Muscle layer of colon (tissue), 2 donors: ENCODE results near the gene TBC1D16.

Source experiments
- H3K27ac ChIP-seq: one replicate; pipeline ENCODE4 v1.7.0; 2013; ENCODE audit warnings: low read depth, mild to moderate bottlenecking, low read length, moderate library complexity
- H3K27me3 ChIP-seq, 2 donors: one replicate each; pipeline ENCODE4 v1.7.0; 2013; ENCODE audit warnings: low read length in 2 of 2, mild to moderate bottlenecking in 2 of 2; ENCODE audit not compliant: insufficient read depth in 2 of 2, control insufficient read depth in 1 of 2
- H3K36me3 ChIP-seq: one replicate; pipeline ENCODE4 v1.7.0; 2013; ENCODE audit warnings: mild to moderate bottlenecking, low read length; ENCODE audit not compliant: insufficient read depth
- H3K4me1 ChIP-seq: one replicate; pipeline ENCODE4 v1.7.0; 2013; ENCODE audit warnings: mild to moderate bottlenecking, low read length; ENCODE audit not compliant: insufficient read depth
- H3K4me3 ChIP-seq, 2 donors: one replicate each; pipeline ENCODE4 v1.7.0; 2013; ENCODE audit warnings: low read length in 2 of 2, low read depth in 1 of 2, mild to moderate bottlenecking in 1 of 2, moderate library complexity in 1 of 2
- H3K9ac ChIP-seq: one replicate; pipeline ENCODE4 v1.7.0; 2013; ENCODE audit warnings: low read length
- H3K9me3 ChIP-seq: one replicate; pipeline ENCODE4 v1.7.0; 2013; ENCODE audit warnings: mild to moderate bottlenecking, low read length
- donor health status: abdominal sarcoma.
- donor health status: Adenocarcinoma of cecum.

Gene TBC1D16

DNA sequence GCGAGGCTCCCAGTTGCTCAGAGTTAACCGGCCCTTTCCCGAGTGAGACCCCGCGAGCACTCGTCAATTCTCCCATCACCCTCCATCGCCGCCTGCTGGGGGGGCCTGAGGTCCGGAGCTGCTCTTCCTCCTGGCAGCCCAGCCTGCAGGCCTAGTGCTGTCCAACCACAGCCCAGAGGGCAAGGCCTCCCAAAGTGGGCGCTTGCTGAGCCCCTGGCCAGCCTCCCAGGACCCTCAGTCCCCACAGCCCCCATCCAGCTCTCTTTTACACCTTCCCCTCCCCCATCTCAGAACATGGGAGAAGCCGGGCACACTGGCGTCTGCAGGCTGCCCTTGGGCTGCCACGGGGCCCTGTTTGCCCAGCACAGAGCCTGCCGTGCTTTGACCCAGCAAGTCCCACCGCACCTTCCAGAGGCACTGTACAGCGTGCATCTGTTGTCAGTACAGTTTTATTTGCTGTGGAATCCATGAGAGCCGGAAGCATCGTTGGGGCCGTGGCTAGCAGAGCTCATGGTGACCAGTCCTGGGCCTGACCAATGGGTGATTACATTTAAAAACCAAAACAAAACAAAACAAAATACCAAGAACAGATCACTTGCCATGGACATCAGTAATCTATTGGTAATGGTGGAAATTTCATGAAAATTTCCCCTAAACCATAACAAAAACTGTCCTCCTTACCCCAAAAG, 100.3 kb downstream of the TBC1D16 start:
- no peak overlapping the region for H3K9ac ChIP-seq
- no peaks in the 10 kb centered on the region for H3K4me1 ChIP-seq
- peaks cover 14 to 25% of the 10 kb centered on the region in 2 donors for H3K27me3 ChIP-seq
- H3K36me3 ChIP-seq, result no peaks in the 10 kb centered on the region
- H3K9me3 ChIP-seq, result no peaks in the 10 kb centered on the region
- H3K27ac ChIP-seq, result no peak overlapping the region
- H3K4me3 ChIP-seq, result no peak overlapping the region

DNA sequence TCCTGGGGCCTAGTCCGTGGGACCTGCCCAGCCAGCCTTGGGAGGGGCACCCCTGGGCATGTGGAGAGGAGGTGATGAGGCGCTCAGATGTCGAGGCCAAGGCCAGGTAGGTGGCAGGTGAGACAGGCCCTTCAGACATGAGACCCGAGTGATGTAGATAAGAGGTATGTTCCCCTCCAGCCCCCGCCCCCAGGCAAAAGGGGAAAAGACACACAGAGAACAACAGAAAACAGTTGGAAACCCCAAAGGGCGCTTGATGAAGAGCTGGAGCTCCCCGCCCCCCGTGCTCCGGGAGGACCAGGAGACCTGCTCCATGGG, 101.1 kb downstream of the TBC1D16 start:
- no peak overlapping the region for H3K4me3 ChIP-seq
- no peak overlapping the region for H3K27ac ChIP-seq
- no peaks in the 10 kb centered on the region for H3K9me3 ChIP-seq
- no peaks in the 10 kb centered on the region for H3K36me3 ChIP-seq
- peaks cover 14 to 30% of the 10 kb centered on the region in 2 donors for H3K27me3 ChIP-seq
- H3K9ac ChIP-seq, result no peak overlapping the region
- H3K4me1 ChIP-seq, result no peaks in the 10 kb centered on the region

DNA sequence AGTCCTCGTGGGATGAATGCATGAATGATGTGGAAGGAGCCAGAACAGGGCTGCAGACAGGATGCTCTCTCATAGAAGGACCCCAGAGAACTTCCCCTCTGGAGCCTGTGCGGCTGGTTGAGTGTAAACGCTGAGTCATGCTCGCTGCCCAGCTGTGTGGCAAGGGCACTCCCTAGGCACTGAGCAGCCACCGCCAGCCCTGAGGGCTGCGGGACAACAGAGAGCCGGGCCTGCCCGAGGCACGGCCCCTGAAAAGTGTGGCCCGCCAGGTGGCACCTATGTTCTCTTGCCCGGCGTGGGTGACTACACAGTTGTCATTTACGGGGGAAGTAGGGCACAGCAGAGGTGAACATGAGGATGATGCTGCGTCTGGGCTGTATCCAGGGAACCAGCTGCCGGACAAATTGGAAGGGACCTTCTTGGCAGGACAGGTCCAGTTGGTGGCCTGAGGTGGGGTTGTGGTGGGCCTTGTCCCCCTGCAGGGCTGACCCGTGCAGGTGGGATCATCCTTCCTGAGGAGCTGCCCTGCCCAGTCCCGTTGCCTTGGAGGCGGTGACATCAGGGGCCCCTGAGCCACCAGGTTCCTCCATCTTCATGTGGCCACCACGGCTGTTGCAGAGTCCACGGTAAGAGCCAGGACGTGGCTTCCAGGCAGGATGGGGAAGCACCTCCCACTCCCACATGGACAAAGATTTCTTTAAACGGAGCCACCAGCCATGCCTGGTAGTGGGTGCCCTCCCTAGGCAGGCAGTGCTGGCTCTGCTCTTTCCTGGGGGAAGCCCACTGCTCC, 101.6 kb downstream of the TBC1D16 start:
- no peaks in the 10 kb centered on the region for H3K9me3 ChIP-seq
- no peak overlapping the region for H3K9ac ChIP-seq
- H3K4me1 ChIP-seq, result no peaks in the 10 kb centered on the region
- no peaks in the 10 kb centered on the region for H3K36me3 ChIP-seq
- H3K27me3 ChIP-seq, result peaks cover 17 to 35% of the 10 kb centered on the region in 2 donors
- H3K27ac ChIP-seq, result no peak overlapping the region
- H3K4me3 ChIP-seq, result no peak overlapping the region

DNA sequence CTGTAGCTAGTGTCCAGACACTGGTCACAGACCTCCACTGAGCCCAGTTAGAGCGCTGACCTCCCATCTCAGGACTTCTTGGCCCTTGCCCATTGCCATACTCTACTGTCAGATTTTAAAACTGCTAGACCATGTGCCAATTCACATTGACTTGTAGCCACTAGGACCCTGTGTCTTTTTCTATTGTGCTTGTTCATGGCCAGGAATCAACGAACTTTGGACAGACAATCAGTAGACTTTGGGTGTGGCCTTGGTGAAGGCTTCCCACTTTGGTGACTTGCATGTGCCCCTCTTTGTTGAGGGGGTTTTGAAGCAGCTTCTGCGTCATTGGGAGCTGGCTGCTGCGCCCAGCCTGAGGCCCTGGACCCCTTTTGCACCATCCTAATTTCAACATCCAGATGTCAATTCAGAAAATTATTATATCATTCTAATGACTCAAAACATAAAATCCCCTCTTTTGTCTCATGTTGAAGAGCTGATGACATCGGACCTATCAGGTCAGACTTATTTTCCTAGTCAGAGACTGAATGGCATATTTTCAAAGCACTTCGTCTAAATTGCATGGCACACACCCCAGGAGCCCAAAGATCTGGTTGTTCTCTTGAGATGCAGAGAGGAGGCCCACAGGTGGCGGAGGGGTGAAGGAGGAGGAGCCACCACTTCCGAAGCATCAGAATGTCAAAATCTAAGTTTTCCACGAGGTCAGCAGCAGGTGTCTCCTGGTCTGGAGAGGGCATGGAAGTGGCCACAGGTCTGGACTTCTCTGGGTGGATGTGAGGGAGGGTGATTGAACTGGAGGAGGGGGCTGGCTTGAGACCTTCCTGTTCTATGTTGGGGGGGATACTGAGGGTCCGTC, 103.0 kb downstream of the TBC1D16 start:
- no peak overlapping the region for H3K9ac ChIP-seq
- H3K27me3 ChIP-seq, result peaks cover 24 to 49% of the 10 kb centered on the region in 2 donors
- H3K36me3 ChIP-seq, result no peaks in the 10 kb centered on the region
- no peaks in the 10 kb centered on the region for H3K4me1 ChIP-seq
- H3K9me3 ChIP-seq, result no peaks in the 10 kb centered on the region
- H3K4me3 ChIP-seq, result no peak overlapping the region
- H3K27ac ChIP-seq, result no peak overlapping the region

DNA sequence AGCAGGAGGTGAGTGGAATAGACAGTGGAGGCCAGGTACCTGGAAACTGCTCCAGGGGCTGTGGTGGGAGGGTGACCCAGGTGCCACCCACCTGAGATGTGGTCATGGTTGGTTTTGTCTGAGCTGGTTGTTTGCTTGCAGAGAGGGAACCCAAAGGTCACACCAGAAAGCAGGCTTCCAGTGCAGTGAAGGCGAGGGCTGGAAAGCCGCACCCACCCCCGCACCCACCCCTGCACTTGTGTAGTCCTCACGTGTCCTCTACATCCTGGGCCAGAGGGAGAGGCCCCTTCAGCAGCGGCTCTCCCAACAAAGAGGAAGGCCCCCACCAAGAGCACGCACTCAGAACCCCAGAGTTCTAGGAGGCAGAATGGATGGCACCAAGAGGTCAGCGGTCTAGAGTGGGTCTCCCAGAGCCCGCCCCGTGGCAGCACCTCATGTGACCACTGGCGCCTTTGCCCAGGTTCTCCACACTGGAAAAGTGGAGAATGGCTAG, 103.8 kb downstream of the TBC1D16 start:
- Histone ChIP-seq H3K9me3 (no peaks in the 10 kb centered on the region), H3K36me3 (no peaks in the 10 kb centered on the region), H3K27me3 (peaks cover 24 to 54% of the 10 kb centered on the region in 2 donors), H3K9ac (no peak overlapping the region), H3K4me3 (no peak overlapping the region), H3K4me1 (no peaks in the 10 kb centered on the region), H3K27ac (no peak overlapping the region)

DNA sequence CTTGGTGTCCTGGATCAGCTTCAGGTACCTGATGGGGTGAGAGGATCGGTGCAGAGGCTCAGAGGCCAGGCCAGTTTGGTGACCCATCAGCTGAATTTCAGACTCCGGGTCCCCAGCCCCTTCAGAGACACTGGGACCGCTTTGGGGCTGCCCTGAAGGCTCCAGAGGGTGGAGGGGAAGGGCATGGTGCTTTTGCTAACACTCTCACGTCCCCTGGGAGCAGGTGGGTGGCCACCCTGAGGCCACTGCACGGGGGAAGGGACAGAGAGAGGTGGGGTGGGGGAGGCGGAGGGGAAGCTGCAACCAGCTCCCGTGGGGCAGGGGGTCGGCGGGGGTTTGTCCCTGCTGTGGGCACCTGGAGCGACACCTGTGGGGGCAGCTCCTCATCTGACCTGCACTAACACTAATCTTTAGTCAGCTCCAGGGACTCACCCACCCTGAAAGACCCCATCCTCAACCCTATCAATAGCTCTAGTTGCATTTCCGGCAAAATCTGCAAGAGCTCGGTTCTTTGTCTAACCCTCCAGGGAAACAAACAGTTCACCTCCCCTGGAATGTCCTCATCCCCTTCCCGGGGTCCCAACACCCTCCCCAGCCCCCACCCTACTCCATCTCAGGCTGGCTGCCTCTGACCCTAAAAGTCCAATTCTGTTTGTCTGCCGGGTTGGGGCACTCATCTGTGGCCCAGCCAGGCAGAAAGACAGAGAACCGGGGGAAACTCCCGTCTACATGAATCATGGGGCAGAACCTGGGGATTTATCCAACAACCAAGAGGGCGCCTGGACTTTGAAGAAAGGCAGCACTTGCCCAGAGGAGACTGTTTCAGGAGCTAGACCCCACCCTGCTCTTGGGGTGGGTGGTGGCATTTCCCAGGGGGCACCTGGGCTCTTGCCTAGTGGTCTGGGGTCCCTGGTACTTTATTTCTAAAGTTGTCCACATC, 104.5 kb downstream of the TBC1D16 start:
- Histone ChIP-seq H3K27me3 (peaks cover 24 to 58% of the 10 kb centered on the region in 2 donors), H3K4me3 (no peak overlapping the region), H3K4me1 (no peaks in the 10 kb centered on the region), H3K9ac (no peak overlapping the region), H3K27ac (no peak overlapping the region), H3K9me3 (no peaks in the 10 kb centered on the region), H3K36me3 (no peaks in the 10 kb centered on the region)

DNA sequence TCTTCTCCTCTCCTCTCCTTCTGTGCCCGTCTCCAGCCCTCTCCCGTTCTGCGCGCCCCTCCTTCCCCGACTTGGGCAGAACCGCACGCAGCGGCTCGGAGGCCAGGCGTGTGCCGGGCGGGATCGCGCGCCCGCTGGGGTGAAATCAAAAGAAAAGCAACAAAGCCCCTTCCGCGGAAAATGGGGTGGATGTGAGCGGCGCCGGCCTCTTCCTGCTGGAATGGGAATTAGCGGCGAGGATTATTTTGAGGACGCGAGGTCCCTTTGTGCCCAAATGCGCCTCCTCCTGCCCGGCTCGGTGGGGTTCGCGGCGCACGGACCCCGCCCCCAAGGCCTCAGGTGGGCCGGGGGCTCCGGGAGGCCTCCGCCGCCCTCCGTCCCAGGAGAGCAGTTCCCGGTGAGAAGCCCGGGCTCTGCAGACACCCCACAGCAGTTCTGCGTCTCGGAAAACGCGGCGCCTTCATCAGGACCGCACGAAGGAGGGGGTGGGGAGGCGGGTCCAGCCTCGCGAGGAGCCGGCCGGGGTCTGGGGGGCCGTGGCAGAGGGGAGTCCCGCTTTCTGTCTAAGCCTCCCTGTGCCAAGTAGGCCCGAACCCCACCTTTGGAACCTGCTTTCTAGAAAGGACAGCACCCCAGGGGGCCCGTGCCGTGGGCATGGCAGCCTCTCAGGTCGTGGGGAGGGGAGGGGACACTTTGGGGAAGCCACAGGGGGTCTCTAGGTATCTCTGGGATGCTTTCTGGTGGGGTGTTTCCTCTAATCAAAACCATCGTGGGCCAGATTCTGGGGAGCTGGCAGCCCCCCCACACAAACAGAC, 105.4 kb downstream of the TBC1D16 start:
- Histone ChIP-seq H3K27me3 (peaks cover 24 to 62% of the 10 kb centered on the region in 2 donors), H3K27ac (no peak overlapping the region), H3K4me3 (peak overlapping the region in 1 of 2 donors; percentile 47), H3K9me3 (no peaks in the 10 kb centered on the region), H3K4me1 (no peaks in the 10 kb centered on the region), H3K9ac (no peak overlapping the region), H3K36me3 (no peaks in the 10 kb centered on the region)

DNA sequence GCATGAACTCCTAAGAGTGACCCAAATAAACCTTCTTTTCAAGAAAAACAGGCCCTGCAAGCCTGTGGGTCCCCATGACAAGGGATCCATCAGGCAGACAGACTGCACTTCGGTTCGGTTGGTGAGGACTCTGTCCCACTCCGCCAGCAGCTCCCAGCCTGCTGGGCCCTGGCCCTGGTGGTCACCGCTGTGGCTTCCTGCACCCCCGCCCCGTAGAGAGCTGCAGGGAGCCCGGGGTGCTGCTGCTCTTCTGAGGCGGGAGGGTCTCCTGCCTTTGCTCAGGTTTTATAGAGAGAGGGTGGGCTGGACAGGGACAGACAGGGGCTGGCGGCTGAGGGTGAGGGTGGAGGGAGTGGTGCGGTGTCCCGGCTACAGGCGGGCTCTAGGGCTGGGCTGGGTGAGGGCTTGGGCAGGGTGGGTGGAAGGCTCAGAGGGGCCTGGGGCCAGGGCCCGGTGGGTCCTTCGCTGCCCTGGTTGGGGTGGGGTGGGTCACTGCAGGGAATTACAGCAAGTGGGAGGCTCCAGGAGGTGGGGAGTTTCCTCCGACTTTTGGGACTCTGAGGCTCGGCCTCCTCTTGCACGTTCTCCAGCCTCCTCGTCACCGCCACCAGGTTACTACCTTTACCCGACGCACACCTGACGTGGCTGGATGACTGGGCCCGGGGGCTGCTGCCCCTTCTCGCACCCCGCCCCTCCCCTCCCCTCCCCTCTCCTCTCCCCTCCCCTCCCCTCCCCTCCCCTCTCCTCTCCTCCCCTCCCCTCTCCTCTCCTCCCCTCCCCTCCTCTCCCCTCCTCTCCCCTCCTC, 106.2 kb downstream of the TBC1D16 start:
- Histone ChIP-seq H3K4me1 (no peaks in the 10 kb centered on the region), H3K9ac (no peak overlapping the region), H3K4me3 (no peak overlapping the region), H3K27me3 (peaks cover 24 to 64% of the 10 kb centered on the region in 2 donors), H3K27ac (no peak overlapping the region), H3K9me3 (no peaks in the 10 kb centered on the region), H3K36me3 (no peaks in the 10 kb centered on the region)

DNA sequence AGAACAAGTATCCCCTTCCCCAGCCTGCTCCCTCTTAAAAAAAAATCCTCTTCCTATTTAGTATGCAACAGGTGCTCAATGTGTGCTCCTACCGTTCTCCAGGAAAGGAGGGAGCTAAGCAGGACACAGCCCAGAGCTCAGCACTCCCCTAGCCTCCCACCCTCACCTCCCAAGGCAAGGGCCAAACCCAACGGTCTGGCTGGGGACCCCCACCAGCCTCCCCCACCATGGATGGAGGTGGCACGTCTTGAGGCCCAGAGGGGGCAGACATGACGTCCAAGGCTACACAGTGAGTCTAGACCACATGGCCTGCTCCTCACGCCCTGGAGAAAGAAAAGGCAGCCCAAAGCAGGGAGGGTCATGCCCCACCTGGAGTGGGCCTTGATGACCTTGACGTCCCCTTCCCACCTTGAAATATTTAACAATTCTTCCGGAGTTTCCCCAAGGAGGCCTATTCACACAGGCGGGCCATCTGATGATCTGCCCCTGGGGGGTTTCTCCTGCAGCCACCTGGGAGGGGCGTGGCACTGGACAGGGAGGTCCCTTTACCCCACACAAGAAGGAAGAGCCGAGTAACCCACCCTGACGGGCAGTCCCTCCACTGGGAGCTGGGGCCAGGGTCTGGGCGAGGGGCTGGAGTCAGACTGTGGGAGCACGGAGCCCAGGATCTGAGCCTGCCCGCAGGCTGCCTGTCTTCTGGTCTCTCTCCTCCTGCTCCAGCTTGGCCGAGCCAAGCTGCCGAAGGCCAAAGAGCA, 107.0 kb downstream of the TBC1D16 start:
- Histone ChIP-seq H3K9ac (no peak overlapping the region), H3K27ac (no peak overlapping the region), H3K27me3 (peaks cover 24 to 68% of the 10 kb centered on the region in 2 donors), H3K4me1 (no peaks in the 10 kb centered on the region), H3K9me3 (no peaks in the 10 kb centered on the region), H3K4me3 (no peak overlapping the region), H3K36me3 (no peaks in the 10 kb centered on the region)
